VCaP (cell line): ENCODE data around the gene GJA3.

ENCODE experiments used
- H3K27ac ChIP-seq: fragments of 450-650 bp; 2 replicates; pipeline ENCODE4 v1.5.1; 2017
- CTCF ChIP-seq: fragments of 450-650 bp; conservative IDR thresholded peaks from 2 replicates; pipeline ENCODE4 v1.5.1; 2017; ENCODE audit warnings: mild to moderate bottlenecking, moderate library complexity

The GJA3 gene

GRCh38 chr13:20121159-20121525, 39.7 kb downstream of the GJA3 start:
- no peak overlapping the region for H3K27ac ChIP-seq
- TF ChIP-seq CTCF: no peak

- TF ChIP-seq CTCF: no peak
- H3K27ac ChIP-seq: no peak overlapping the region; the same call in 1 of the 2 replicates
These were observed 40.9 kb downstream of the GJA3 start for GRCh38 chr13:20119960-20120359.

- H3K27ac ChIP-seq: peak overlapping the region; percentile 90
- TF ChIP-seq CTCF: no peak
These were observed 42.3 kb downstream of the GJA3 start for GRCh38 chr13:20118268-20119140.

- TF ChIP-seq CTCF: no peak
- no peak overlapping the region for H3K27ac ChIP-seq
These were observed 44.6 kb downstream of the GJA3 start for GRCh38 chr13:20116213-20116612.

DNA sequence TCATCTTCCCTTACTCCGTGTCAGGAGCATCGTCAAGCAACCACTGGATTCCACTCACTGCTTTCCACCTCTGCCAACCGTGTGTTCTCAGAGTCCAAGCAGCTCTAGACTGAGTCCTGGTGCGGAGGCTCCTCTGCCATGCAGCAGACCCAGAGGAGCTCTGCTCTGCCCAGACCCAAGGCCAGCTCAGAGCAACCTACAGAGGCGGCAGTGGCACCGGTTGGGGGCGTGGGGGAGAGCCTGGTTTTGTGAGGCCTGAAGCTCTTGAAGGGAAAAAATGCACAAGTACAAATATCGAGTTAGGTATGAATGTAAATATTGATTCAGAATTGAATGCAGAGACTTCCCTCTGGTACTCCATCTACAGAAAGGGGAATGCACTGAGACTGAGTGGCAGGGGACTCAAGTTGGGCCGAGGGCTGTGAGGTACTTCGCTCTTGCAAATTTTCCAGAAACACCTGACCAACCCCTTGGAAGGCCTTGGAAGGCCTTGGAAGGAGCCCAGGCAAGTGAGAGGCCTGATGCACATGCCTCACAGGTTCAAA, 46.7 kb downstream of the GJA3 start:
- no peak for TF ChIP-seq CTCF
- no peak overlapping the region for H3K27ac ChIP-seq

DNA sequence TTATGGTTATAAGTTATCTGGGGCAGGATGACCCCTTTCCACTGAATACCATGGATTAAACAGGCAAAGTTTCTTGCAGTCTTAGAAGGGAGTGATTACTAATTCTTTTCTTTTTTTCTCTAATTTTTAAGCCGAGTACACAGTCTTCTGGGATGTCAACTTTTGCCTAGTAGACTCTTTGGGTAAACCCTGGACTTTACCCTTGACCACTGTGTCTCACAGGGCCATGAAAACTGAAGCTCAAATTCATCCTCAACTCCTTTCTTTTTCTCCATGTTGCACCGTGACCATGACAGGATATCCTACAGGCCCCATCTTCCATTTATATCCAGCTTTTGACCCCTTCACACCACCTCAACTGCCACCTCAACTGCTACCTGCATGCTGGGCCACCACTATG, 51.8 kb downstream of the GJA3 start:
- no peak for TF ChIP-seq CTCF
- no peak overlapping the region for H3K27ac ChIP-seq

GRCh38 chr13:20106742-20107141, 54.1 kb downstream of the GJA3 start:
- no peak for TF ChIP-seq CTCF
- no peak overlapping the region for H3K27ac ChIP-seq
